Naive B cell (primary cell): ENCODE data around the gene XPA. TPM values are rescaled to one million over a fixed set of nuclear protein-coding genes. Genes with fewer than 3 reads are reported as not detected.

Experiments
- ATAC-seq, 2 donors: fragments of 150-1000 bp; cut with Tn5 transposase; 2 replicates each; pipeline ENCODE4 v1.10.0; 2021; ENCODE audit warnings: low read depth in 2 of 2, mild to moderate bottlenecking in 2 of 2, moderate library complexity in 2 of 2
- DNase-seq: peaks from one replicate; pipeline ENCODE4 v3.0.0; 2022
- H3K27ac Mint-ChIP-seq, 6 donors: one replicate each; pipeline ENCODE4 v1.8.0; 2020 to 2022; ENCODE audit warnings: mild to moderate bottlenecking in 6 of 6, mixed read lengths in 6 of 6, moderate library complexity in 5 of 6, inconsistent platforms in 2 of 6
- H3K27me3 Mint-ChIP-seq, 3 donors: one replicate each; pipeline ENCODE4 v1.8.0; 2021 to 2022; ENCODE audit warnings: mixed read lengths in 3 of 3, mild to moderate bottlenecking in 1 of 3
- H3K36me3 Mint-ChIP-seq, 2 donors: one replicate each; pipeline ENCODE4 v1.8.0; 2020 to 2022; ENCODE audit warnings: mixed read lengths in 2 of 2, inconsistent platforms in 1 of 2, mild to moderate bottlenecking in 1 of 2
- H3K4me1 Mint-ChIP-seq, 3 donors: one replicate each; pipeline ENCODE4 v1.8.0; 2020 to 2022; ENCODE audit warnings: mixed read lengths in 3 of 3, inconsistent platforms in 1 of 3, mild to moderate bottlenecking in 1 of 3, moderate library complexity in 1 of 3
- H3K4me3 Mint-ChIP-seq, 8 donors: one replicate each; pipeline ENCODE4 v1.8.0; 2020 to 2022; ENCODE audit warnings: mild to moderate bottlenecking in 8 of 8, mixed read lengths in 8 of 8, moderate library complexity in 8 of 8, inconsistent platforms in 2 of 8
- H3K9me3 Mint-ChIP-seq, 7 donors: one replicate each; pipeline ENCODE4 v1.8.0; 2020 to 2022; ENCODE audit warnings: mixed read lengths in 7 of 7, mild to moderate bottlenecking in 5 of 7, inconsistent platforms in 2 of 7, moderate library complexity in 1 of 7
- polyA plus RNA-seq, 6 donors: library from polyadenylated mRNA; unstranded; fragments of 300-500 nt; fragmentation: Illumina TruSeq; gene quantifications; one replicate each; pipeline ENCODE4 v1.2.3, GENCODE V29; 2021; ENCODE audit warnings: low read depth in 6 of 6

The XPA gene
- polyA plus RNA-seq, 6 donors from 2014 or later: 26.5 to 38.9 (median 33.4) TPM

DNA sequence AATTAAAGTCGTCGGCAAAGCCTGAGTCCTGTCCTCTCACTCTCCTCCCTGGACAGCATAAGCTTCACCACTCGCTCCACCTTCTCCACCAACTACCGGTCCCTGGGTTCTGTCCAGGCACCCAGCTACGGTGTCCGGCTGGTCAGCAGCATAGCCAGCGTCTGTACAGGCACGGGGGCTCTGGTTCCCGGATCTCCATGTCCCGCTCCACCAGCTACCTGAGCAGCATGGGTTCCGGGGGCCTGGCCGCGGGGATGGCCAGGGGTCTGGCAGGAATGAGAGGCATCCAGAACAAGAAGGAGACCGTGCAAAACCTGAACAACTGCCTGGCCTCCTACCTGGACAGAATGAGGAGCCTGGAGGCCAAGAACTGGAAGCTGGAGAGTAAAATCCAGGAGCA, 1.7 kb upstream of the XPA start:
- Mint-ChIP-seq H3K27me3 (peaks cover 10 to 34% (median 18%) of the 10 kb centered on the region in 3 donors), H3K36me3 (no peaks in the 10 kb centered on the region), H3K4me3 (peak overlapping the region in 6 of 8 donors; percentile 56 to 89 (median 74)), H3K9me3 (peaks cover 0 to 3% (median 0%) of the 10 kb centered on the region in 7 donors), H3K4me1 (peaks cover 37 to 55% (median 47%) of the 10 kb centered on the region in 3 donors), H3K27ac (peak overlapping the region in 2 of 6 donors; percentile 2 to 90)
- ATAC-seq (no peak), DNase-seq (no peak)

DNA sequence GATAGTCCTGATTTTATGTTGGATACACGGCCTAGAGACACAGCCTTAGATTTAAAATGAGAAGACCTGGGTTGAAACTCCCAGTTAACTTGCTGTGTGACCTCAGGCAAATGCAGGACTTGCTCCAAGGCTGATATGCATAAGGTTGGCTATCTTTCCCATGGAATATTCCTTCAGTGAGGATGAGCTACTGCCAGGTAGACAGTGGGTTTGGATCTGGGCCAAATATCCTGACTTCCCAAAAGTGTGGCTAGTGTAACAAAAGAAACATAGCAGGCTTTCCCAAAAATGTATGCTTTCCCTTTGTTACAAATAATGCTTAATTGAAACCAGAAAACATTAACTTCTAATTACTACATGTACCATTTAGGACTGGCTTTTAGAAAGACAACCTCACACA, 697 bp upstream of the XPA start:
- H3K27me3 Mint-ChIP-seq: peaks cover 10 to 29% (median 18%) of the 10 kb centered on the region in 3 donors
- H3K4me1 Mint-ChIP-seq: peaks cover 41 to 64% (median 52%) of the 10 kb centered on the region in 3 donors
- H3K36me3 Mint-ChIP-seq: peaks cover 0 to 3% of the 10 kb centered on the region in 2 donors

DNA sequence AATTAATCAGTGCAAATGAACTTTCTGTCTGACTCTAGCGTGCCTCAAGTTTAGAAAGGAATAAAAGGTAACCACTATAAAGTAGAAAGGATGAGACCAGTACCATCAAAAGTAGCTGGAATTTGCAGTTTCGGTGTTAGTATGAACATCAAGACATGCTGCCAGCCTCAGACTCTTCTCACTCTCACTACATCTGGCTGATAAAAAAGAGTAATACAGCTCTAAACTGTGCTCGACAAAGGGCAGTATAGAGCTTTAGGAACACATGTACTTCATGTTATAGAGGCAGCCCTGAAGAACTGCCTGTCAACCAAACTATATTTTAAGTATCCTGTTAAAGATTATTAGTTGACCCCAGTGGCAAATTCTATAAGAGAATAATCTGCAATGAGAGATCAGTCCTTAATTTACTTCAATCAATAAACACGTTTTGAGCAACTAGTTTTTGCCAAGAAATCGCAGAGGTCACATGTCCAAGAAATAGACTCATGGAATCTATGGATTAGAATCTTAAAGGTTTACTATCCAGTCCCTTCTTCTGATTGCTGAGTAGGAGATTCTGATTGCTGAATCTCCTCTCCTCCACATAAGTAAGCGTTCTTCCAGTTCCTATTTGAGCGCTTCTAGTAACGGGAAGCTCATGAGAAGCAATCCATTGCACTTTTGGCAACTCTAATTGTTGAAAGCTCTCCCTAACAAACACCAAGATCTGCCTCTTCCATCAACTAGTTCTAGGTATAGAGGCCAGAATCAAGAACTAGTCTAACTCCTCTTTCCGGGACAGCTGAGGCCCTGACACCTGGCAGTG, 941 bp downstream of the XPA start:
- Mint-ChIP-seq H3K4me1 (peaks cover 39 to 64% (median 52%) of the 10 kb centered on the region in 3 donors), H3K9me3 (peaks cover 0 to 2% (median 0%) of the 10 kb centered on the region in 7 donors), H3K36me3 (peaks cover 0 to 3% of the 10 kb centered on the region in 2 donors), H3K27ac (peak overlapping the region; percentile 70 to 95 (median 88)), H3K4me3 (peak overlapping the region; percentile 90 to 96 (median 94)), H3K27me3 (peaks cover 5 to 17% (median 6%) of the 10 kb centered on the region in 3 donors)
- ATAC-seq (no peak), DNase-seq (no peak)

More for the DNA sequence above, 697 bp upstream of the XPA start:
- DNase-seq: no peak
- peak overlapping the region; percentile 85 to 96 (median 90) for H3K27ac Mint-ChIP-seq
- peak overlapping the region; percentile 41 to 96 (median 92) for H3K4me3 Mint-ChIP-seq
- peaks cover 0 to 3% (median 0%) of the 10 kb centered on the region in 7 donors for H3K9me3 Mint-ChIP-seq
- ATAC-seq: no peak

DNA sequence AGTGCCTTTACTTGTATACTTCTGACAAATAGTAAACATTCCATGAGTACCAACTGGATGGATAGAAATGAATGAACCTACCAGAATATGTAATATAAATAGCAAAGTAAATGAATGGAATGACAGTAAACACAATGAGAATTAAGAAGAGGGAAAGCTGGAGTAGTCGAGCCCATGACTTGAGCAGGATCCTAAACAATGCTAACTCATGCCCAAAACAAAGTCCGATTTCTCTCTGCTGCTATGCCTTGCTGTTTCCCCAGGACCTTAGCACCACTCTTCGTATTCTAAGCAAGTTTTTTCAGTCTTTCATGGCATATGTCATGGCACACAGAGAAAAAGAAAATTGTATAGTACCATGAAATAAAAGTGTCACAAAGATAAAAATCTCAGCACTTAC, 1.8 kb downstream of the XPA start:
- Mint-ChIP-seq H3K27me3 (peaks cover 0 to 12% (median 6%) of the 10 kb centered on the region in 3 donors), H3K4me3 (peak overlapping the region in 4 of 8 donors; percentile 37 to 94 (median 92)), H3K27ac (no peak overlapping the region), H3K9me3 (no peaks in the 10 kb centered on the region), H3K36me3 (peaks cover 0 to 3% of the 10 kb centered on the region in 2 donors), H3K4me1 (peaks cover 38 to 64% (median 52%) of the 10 kb centered on the region in 3 donors)
- DNase-seq (no peak), ATAC-seq (no peak)

DNA sequence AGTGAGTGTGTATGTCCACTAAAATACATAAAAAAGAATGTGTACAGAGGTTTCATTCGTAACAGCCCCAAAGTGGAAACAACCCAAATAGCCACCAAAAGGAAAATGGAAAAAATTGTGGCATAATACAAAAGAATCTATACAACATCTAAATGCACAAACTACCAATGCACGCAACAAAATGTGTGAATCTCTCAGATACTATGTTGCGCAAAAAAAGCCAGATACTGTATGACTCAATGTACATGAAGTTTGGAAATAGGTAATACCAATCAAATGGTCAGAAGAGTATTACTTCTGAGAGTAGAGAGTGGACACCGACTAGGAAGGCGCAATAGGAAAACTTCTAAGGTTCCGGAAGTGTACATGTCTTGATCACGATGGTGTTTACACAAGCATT, 2.4 kb downstream of the XPA start:
- peaks cover 36 to 62% (median 48%) of the 10 kb centered on the region in 3 donors for H3K4me1 Mint-ChIP-seq
- H3K9me3 Mint-ChIP-seq: no peaks in the 10 kb centered on the region
- no peak for ATAC-seq
- H3K27me3 Mint-ChIP-seq: peaks cover 0 to 6% (median 4%) of the 10 kb centered on the region in 3 donors
- peak overlapping the region in 1 of 8 donors; percentile 94 for H3K4me3 Mint-ChIP-seq
- H3K27ac Mint-ChIP-seq: no peak overlapping the region
- DNase-seq: no peak
- H3K36me3 Mint-ChIP-seq: peaks cover 0 to 3% of the 10 kb centered on the region in 2 donors

DNA sequence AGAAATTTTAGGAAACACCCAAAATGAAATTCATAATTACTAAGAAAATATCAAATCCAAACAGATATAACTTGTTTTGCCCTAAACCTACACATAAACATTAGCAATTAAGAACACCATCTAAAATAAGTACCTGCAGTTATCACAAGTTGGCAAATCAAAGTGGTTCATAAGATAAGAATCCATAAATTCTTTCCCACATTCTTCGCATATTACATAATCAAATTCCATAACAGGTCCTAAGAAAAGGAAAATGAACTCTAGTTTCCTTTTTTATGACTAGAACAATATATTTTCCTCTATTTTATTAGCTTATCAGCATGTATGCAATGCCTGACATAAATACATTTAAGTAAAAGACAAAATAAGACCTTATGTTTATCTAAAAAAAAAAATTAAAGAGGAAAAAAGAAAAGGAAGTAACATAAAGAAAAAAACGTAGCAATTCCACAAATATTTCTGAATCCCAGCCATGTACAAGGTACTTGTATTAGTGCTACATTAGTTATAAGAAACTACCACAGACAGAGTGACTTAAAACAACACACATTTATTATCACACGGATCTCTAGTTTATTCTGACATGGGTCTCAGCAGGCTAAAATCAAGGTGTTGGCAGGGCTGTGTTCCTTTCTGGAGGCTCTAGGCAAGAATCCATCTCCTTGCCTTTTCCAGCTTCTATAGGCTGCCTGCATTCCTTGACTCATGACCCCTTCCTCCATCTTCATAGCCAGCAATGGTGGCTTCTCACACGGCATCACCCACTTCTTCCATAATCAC, 7.5 kb downstream of the XPA start:
- H3K4me3 Mint-ChIP-seq: peak overlapping the region in 1 of 8 donors; percentile 16
- peaks cover 13 to 15% of the 10 kb centered on the region in 2 donors for H3K36me3 Mint-ChIP-seq
- H3K4me1 Mint-ChIP-seq: peaks cover 4 to 16% (median 12%) of the 10 kb centered on the region in 3 donors
- DNase-seq (no peak), ATAC-seq (no peak)
- H3K9me3 Mint-ChIP-seq: no peaks in the 10 kb centered on the region
- H3K27ac Mint-ChIP-seq: peak overlapping the region in 1 of 6 donors; percentile 76
- H3K27me3 Mint-ChIP-seq: no peaks in the 10 kb centered on the region

DNA sequence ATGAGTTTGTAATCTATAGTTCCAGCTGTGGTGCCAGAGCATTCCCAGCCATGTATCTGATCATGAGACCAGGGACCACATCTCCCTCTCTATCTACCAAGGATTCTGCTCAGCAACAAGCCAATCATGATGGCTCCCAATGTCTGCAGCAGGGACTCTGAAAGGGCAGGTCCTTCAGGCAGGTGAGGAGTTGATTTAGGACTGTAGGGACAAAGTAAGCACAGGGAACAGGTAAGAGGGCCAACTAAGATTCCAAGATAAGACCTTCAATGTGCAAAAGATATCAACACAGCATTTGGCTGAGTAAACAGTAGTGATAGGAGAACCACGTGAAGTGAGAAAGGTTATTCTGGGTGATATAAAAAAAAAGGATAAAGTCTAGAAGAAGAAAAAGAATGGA, 8.5 kb downstream of the XPA start:
- no peaks in the 10 kb centered on the region for H3K9me3 Mint-ChIP-seq
- DNase-seq: no peak
- peak overlapping the region in 1 of 6 donors; percentile 88 for H3K27ac Mint-ChIP-seq

DNA sequence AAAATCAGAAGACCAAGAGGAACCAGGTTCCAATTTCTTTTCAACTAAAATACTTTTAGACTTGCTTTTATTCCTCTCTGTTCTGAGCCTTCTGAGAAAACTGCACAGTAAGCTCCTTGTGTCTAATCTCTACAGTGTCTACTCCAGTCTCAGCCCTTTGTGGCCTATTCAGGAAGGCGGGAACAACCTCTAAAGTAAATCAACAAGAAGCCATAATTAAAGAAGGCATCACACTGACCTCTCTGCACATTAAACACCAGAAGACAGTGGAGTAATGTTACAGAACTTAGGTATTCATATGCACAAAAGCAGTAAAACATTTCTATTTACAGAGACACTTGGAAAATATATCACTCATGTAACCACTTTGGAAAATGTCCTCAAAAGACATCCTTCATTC, 14.9 kb downstream of the XPA start:
- H3K36me3 Mint-ChIP-seq: peaks cover 9 to 17% of the 10 kb centered on the region in 2 donors
- no peaks in the 10 kb centered on the region for H3K9me3 Mint-ChIP-seq
- DNase-seq: no peak
- ATAC-seq: no peak
- no peaks in the 10 kb centered on the region for H3K27me3 Mint-ChIP-seq
- H3K4me3 Mint-ChIP-seq: no peak overlapping the region
- H3K27ac Mint-ChIP-seq: peak overlapping the region in 2 of 6 donors; percentile 38 to 41
- H3K4me1 Mint-ChIP-seq: peaks cover 0 to 7% (median 0%) of the 10 kb centered on the region in 3 donors

More for the DNA sequence above, 8.5 kb downstream of the XPA start:
- H3K4me3 Mint-ChIP-seq: no peak overlapping the region
- H3K4me1 Mint-ChIP-seq: peaks cover 3 to 7% (median 3%) of the 10 kb centered on the region in 3 donors
- no peak for ATAC-seq
- no peaks in the 10 kb centered on the region for H3K27me3 Mint-ChIP-seq
- peaks cover 21 to 22% of the 10 kb centered on the region in 2 donors for H3K36me3 Mint-ChIP-seq

DNA sequence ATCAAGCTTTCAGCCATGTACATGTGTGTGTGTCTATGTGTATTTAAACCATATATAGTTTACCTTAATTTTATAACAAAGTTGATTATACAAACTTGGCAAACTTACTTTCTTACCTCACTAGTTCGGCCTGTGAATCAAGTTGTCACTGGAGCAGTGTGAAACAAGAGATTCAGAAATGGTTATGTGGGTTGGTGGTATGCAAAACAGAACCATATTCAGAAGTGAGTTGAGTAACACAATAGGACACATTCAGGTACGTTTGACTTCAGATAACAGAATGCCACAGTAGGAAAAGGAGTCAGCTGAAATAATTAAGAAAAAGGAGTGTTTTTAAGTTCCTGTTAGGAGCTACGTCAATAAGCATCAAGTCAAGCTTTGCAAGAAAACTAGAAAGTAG, 21.5 kb downstream of the XPA start:
- no peak for DNase-seq
- Mint-ChIP-seq H3K9me3 (no peaks in the 10 kb centered on the region), H3K27ac (no peak overlapping the region), H3K27me3 (no peaks in the 10 kb centered on the region), H3K4me1 (peaks cover 0 to 7% (median 0%) of the 10 kb centered on the region in 3 donors), H3K4me3 (no peak overlapping the region), H3K36me3 (peaks cover 11 to 12% of the 10 kb centered on the region in 2 donors)
- no peak for ATAC-seq

DNA sequence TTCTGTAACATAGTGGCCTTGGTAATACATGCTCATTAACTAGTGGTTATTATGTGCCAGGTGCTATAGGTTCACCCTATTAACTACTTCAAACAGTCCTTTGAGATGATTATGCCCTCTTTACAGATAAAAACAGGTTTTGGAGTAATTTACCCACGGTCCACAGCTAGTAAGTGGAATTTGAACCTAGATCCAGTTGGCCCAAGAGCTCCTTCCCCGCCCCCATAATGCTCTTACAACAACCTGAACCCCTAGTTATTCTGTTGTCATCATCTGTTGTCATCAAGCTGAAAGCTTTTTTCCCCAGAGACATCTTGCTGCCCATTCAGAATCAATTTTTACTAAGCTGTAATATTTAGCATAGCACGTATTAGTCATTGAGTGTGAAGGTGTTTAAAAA, 23.2 kb downstream of the XPA start:
- H3K27ac Mint-ChIP-seq: peak overlapping the region in 1 of 6 donors; percentile 20
- H3K9me3 Mint-ChIP-seq: no peaks in the 10 kb centered on the region

DNA sequence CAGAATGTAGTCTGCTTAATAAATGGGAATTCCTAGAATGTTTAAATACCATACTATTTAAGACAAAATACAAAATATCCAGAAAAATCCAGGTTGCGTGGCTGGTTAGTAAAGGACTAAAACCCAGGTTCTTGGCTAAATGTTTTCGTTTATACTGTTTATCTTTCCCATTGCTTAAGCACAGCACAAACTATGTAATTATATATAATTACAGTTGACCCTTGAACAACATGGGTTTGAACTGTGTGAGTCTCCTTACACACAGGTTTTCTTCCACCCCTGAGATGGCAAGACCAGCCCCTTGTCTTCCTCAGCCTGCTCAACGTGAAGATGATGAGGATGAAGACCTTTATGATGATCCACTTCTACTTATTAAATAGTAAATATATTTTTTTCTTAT, 24.7 kb downstream of the XPA start:
- ATAC-seq (no peak), DNase-seq (no peak)
- Mint-ChIP-seq H3K9me3 (no peaks in the 10 kb centered on the region), H3K4me3 (no peak overlapping the region), H3K27me3 (no peaks in the 10 kb centered on the region), H3K36me3 (peaks cover 13 to 25% of the 10 kb centered on the region in 2 donors), H3K27ac (no peak overlapping the region), H3K4me1 (peaks cover 0 to 2% (median 0%) of the 10 kb centered on the region in 3 donors)

More for the DNA sequence above, 23.2 kb downstream of the XPA start:
- ATAC-seq (no peak), DNase-seq (no peak)
- no peak overlapping the region for H3K4me3 Mint-ChIP-seq
- H3K36me3 Mint-ChIP-seq: peaks cover 13 to 14% of the 10 kb centered on the region in 2 donors
- H3K27me3 Mint-ChIP-seq: no peaks in the 10 kb centered on the region
- peaks cover 0 to 6% (median 2%) of the 10 kb centered on the region in 3 donors for H3K4me1 Mint-ChIP-seq

DNA sequence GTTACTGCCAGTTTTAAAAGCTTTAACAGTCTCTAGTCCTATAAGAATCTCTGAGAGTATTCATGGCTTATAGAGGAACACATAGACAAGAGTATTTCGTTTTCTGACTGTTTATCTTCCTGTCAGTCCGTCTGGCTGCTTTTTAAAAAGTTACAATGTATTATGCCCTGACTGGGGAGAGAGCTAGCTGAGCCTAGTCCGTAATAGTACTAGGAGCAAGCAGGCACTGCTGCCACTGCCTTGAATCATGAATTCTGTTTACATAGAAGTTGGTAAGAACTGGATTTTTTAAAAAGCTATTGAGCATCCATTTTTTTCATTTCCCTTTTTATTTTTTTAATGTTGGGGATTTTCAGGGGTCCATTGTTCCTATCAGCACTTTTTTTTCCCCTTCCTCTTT, 26.6 kb downstream of the XPA start:
- DNase-seq (no peak), ATAC-seq (no peak)
- Mint-ChIP-seq H3K4me3 (no peak overlapping the region), H3K9me3 (no peaks in the 10 kb centered on the region), H3K36me3 (peaks cover 7 to 29% of the 10 kb centered on the region in 2 donors), H3K27ac (peak overlapping the region in 2 of 6 donors; percentile 15 to 72), H3K4me1 (peaks cover 0 to 2% (median 0%) of the 10 kb centered on the region in 3 donors), H3K27me3 (no peaks in the 10 kb centered on the region)

DNA sequence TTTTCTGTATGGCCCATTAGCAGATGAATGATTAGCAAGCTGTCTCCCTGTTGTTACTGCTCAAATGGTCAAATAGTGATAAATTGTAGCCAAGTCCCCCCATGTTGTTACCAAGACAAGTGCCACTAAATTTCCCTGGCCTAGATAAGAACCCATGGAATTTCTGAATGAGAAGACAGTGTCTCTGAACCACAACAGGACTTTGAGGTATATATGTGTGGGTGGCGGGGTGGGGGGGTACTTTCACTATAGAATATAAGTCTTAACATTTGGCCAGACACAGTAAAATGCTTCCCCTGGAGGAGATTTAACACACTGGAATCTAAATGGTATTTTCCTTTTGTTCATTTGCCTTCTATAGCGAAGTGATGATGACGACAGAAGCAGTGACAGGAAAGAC, 28.7 kb downstream of the XPA start:
- no peaks in the 10 kb centered on the region for H3K27me3 Mint-ChIP-seq
- peaks cover 0 to 3% (median 2%) of the 10 kb centered on the region in 3 donors for H3K4me1 Mint-ChIP-seq
- no peak for DNase-seq
- ATAC-seq: no peak
- no peak overlapping the region for H3K4me3 Mint-ChIP-seq
- peaks cover 14 to 29% of the 10 kb centered on the region in 2 donors for H3K36me3 Mint-ChIP-seq
- no peaks in the 10 kb centered on the region for H3K9me3 Mint-ChIP-seq
- peak overlapping the region in 2 of 6 donors; percentile 24 to 56 for H3K27ac Mint-ChIP-seq
